Activated CD4-positive, alpha-beta T cell treated with anti-CD3 and anti-CD28 coated beads for 1 hour (primary cell): ENCODE data around the gene C19orf12.
A peak's percentile ranks its signal among the peaks of the same experiment; 100 is the strongest.
"Not testable (repeated sequence)": the region's sequence is repeated elsewhere in the genome, so short reads cannot be mapped to it uniquely, and the experiment has no call there.

Experiments
- DNase-seq: peaks from one replicate; pipeline ENCODE4 v3.0.0-alpha.2; 2020

The C19orf12 gene

DNA sequence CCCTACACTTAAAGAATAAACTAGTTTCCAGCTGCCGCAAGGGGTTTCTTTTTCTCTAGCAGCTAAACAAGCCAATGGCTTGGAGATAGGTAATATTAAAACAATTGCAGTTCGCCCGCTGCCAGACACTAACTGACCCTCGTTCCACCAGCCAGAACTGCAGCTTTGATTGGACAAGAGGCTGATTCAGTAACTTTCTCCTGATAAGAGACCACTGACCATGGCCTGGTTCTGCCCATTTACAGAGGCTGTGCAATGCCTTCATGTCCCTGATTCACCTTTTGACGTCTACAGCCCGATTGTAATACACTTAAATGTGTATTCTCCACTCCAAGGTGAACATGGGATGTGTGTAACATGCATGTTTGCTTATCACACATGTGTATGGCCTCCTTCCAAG, 12.8 kb upstream of the C19orf12 start:
- no peak for DNase-seq

DNA sequence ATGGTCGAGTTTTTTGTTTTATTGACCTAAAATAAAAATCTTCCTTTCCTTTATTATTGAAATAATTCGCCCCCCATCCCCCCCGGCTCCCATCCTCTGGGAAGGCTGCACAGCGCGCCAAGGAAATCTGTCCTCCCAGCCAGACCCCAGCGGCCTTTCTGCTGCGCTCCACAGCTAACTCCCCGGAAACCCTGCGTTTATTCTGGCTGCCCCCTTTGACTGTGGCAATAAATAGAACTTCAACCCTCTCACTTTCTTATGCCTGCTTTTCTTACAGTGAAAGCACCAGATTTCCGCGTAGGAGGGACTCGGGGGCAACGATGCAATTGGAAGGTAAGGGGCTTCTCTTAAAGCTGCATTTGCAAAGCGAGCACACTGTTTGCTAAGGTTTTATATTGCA, 9.7 kb upstream of the C19orf12 start:
- DNase-seq: no peak

DNA sequence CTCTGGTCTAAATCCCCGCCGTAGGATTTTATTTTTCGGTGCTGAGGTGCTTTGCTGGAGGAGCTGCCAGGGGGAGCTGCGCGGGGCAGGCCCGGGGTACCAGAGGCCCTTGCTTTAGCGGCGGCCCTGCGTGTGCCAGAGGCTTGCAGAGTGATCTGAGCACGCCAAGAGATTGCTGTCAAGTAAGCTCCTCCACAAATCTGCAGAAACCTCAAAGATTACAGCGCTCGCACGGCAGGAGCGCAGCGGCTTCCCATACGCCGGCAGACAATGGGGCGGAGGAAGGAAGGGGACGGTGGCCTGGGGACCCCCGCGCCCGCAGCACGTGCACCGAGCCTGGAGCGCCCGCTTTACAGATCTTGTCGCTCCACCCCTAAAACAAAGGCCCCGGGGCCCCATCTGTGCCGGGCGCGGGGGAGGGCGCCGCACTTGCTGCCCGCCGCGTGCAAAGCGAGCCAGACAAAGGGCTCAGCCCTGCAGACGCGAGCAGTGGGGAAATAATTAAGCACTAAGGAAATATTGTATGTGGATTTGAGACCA, 9.1 kb upstream of the C19orf12 start:
- DNase-seq: no peak

DNA sequence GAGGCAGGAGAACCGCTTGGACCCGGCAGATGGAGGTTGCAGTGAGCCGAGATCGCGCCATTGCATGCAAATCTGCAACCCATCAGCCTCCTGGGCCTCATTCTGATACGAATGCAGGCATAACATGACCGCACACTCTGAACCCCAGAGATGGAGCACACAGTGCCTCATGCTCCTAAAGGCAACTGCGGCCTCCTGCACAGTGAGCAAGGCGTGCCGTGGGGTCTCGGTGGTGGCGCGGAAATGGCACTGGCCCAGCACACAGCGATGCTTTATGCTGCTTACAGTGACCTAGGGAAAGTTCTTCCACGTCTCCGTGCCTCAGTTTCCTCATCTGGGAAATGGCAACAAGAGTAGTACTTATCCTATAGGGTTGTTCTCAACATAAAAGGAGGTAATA, 2.0 kb upstream of the C19orf12 start:
- no peak for DNase-seq

DNA sequence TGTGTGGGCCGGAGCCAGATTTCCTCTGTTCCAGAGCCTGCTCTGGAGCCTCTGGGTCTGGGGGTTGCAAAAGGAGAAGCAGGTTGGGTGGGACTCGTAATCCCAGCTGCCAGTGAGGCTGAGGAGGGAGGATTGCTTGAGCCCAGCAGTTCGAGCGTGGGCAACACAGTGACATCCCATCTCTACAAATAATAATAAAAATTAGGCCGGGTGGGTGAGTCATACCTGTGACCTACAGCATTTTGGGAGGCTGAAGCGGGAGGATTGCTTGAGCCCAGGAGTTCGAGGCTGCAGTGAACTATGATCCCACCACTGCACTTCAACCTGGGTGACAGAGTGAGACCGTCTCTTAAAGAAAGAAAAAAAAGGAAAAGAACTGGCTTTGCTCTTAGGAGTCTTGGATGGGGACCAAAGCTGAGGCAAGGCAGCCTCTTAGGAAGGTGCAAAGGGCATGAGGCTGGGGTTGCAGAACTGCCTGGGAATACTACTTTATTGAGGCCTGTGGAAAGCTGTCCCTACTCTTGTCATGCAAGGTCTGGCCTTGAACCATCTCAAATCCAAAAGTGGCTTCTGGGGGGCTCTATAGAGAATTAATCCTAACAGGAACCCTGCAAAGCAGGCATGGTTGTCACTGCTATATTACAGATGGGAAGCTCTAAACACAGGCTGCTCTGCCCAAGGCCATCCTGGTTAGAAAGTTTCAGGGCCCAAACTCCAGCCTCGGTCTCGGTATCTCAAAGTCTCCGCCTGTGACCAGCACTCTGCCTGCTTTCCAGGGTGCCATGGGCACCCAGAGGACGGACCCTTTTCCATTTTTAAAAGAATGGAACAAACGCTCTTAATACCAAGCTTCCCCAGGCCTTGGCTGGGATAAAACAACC, 880 bp upstream of the C19orf12 start:
- no peak for DNase-seq

DNA sequence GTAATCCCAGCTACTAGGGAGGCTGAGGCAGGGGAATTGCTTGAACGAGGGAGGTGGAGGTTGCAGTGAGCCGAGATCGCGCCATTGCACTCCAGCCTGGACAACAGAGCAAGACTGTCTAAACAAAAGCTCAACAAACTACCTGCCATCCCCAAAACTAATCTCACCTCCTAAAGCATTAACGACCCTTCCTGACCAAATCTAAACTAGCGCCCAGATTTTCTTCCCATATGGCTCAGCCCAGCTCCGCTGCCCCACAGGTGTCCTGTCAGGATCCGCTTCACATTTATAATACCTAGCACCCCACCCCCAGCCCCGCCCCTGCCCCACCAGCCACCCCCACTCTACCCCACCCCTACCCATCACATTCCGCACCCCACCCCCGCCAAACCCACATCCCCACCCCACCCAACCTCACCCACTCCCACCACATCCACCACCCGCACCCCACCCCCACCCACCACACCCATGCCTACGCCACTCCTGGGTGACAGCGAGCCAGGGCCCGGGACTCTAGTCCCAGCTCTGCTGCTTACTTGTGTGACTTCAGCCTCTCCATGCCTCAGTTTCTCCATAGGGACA, 599 bp downstream of the C19orf12 start:
- DNase-seq: peak; percentile 23

DNA sequence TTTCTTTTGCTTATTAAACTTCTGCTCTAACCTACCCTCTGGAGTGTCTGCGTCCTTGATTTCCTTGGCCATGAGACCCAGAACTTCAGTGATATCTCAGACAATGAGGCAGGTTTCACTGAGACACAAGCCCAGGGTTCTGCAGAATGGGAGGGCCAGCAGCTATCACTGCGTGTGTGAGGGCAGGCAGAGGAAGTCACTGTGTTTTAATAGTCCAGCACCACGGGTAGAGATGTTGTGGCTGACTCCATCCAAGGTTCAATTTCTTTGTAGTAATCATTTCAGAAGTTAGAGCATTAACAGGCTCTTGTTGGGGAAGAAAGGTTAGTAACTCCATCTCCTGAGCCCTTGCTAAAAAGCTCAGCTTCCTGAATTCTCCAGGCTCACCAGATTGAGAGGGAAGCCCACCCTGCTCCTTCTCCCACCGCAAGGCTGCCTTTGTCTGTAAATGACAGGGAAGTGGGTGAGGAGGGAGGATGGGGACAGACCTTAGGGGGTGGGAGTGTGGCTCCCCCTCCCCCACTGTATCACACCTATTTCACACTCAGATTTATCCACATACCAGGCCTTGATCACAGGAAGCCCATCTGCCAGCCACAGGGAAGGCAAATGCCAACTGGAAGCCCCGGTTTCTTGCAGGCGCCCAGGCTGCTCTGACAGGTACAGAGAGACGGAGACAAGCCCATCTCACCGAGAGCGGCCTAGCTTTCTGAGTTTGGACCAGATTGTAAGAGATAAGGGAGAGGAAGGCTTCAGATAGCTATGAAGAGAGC, 2.1 kb downstream of the C19orf12 start:
- DNase-seq: no peak

DNA sequence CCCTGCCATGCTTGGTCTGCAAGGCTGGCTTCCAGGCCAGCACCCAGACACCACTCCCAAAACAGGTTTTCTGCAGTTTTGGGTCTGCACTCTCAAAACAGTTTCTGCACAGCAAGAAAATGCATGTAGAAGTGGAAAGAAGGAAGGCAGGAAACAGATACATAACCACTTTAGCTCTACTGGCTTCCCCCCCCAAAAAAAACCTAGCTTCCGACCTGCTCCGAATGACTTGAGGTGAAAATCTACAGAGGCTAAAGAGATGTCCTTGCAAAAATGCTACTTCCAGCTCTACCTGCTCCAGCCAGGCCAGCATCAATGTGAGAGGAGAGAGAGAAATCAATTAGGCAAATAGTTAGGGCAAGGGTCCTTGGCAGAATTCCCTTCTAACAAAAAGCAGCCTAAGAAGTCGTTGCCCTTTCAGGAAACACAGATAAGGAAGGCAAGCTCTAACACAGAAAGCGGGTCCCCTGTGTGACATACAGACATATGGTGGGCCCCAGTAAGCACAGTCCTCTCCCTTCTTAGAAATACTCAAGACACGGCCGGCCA, 3.4 kb downstream of the C19orf12 start:
- no peak for DNase-seq

DNA sequence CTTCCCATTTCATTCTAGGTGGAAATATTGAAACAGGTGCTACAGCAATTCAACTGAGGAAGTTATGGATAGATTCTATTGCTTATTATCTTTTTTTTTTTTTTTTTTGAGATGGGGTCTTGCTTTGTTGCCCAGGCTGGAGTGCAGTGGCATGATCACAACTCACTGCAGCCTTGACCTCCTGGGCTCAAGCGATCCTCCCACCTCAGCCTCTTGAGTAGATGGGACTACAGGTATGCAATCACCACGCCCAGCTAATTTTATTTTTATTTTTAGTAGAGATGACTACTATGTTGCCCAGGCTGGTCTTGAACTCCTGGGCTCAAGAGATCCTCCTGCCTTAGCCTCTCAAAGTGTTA, 5.6 kb downstream of the C19orf12 start:
- DNase-seq: not testable (repeated sequence)

DNA sequence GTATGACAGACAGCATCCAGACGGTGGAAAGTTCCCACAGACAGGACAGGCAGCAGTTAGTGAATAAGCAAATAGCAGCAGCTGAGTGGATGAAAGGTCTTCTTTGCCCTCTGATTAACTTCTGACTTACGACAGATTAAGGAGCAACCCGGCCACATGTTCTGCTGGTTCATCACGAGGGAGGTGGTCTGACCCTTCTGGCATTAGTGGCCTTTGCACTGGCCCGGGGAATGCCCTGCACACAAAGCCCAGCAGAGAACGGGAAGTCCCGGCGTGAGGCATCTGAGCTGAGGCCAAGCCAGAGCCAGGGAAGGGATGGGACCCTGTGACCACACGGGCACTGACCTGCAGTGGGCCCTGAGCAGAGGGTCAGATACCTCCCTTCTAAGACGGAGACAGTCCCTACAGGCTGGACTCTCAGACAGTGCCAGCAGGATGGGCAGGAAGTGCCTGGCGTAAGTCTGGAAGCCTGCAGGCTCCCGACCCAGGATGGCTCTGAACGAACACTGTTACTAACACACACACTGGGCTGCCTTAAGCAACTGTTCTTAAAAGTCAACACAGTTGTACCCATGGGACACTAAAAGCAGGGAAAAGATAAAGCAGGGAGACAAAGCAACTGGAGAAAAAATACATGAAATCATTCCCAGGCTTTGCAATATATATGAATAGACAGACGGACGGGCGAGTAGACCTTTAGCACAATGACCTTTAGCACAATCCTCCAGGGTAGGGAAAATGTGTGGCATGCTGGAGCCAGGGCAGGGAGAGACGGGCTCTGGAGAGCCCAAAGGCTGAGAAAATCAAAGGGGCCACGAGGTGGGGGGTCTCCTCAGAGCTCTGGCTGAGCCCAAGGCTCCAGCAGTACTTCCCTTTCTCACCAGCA, 6.3 kb downstream of the C19orf12 start:
- DNase-seq: no peak

DNA sequence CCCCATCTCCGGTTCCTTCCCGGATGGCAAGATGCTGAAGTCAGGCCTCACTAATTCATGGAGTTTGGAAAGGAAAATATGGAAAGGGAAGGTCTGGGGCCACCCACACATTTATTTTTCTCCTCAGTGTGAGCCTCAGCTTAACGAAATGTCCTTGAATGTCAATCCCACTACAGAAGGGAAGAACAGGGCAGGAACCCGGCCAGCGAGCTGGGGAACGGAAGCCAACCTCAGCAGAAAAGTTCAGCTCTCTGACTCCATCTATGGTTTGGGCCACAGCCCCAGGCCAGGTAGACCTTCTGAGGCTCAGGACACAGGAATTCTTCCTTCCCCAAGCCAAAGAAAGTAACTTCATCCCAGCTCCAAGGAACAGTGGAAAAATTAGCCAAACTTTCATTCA, 8.4 kb downstream of the C19orf12 start:
- no peak for DNase-seq

DNA sequence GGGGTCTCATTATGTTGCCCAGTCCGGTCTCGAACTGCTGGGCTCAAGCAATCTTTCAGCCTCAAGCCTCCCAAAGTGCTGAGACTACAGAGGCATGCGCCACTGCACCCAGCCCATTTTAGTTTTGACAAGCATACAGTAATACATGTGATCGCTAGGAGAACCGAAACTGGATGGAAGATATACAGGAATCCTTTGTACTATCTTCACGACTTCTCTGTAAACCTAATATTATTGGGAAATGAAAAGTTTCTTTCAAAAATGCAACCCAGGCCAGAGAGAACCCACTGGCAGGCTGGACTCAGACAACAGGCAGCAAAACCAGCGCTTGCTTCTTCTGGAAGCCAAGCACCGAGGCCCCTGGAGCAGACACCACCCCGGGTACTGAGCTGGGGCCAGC, 9.4 kb downstream of the C19orf12 start:
- DNase-seq: no peak

DNA sequence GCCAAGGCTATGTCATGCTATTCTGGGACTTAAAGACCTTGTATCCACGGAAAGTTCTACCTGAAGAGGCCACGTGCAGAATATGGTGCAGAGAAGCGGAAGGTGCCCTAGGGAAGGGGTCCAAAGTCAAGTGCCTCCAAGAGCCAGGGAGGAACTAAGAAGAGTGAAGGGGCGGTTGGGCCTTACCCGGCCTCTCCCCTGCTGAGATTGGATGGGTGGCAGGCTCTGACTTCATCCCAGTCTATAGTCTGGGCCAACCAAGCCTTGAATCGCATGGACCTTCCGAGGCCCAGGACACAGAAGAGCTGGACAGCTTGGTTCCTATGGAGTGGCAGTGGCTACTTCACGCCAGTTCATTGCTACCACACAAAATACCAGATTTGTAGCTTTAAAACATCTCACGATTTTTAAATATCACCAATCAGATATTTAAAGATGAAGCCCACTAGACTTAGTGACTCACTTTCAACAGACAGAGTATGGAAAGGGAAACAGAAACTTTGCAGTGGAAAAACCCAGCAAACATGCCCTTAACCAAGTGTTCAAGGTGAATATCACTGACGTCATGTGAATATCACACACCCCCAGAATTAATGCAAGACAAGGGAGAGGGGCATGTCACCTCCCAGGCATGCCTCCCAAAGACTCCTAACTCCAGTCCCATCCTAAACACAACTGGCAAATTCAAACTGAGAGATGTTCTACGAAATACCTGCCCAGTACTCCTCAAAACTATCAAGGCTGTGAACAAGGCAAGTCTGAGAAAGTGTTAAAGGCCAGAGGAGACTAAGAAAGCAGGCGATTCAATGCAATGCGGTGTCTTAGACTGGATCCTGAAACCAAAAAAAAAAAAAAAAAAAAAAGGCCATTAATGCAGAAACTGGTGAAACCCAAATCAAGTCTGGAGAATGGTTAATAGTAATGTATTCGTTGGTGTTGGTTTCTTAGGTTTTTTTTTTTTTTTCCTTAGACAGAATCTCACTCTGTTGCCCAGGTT, 10.2 kb downstream of the C19orf12 start:
- no peak for DNase-seq

DNA sequence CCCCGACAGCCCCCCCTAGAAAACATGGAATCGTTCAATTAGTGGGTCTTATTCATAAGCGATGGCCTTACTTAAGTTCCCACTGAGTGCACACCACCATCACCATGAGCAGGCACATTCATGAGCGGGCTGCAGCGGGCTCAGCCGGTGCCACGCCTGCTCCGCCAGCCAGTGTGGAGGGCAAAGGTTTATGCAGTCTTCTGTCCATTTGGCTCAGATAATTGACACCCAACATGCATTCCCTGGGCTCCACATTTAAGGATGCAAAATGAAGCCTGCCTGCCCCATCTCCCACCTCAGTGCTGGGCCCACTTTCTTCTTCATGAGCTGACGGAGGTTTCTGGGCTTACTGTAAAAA, 12.1 kb downstream of the C19orf12 start:
- DNase-seq: no peak

DNA sequence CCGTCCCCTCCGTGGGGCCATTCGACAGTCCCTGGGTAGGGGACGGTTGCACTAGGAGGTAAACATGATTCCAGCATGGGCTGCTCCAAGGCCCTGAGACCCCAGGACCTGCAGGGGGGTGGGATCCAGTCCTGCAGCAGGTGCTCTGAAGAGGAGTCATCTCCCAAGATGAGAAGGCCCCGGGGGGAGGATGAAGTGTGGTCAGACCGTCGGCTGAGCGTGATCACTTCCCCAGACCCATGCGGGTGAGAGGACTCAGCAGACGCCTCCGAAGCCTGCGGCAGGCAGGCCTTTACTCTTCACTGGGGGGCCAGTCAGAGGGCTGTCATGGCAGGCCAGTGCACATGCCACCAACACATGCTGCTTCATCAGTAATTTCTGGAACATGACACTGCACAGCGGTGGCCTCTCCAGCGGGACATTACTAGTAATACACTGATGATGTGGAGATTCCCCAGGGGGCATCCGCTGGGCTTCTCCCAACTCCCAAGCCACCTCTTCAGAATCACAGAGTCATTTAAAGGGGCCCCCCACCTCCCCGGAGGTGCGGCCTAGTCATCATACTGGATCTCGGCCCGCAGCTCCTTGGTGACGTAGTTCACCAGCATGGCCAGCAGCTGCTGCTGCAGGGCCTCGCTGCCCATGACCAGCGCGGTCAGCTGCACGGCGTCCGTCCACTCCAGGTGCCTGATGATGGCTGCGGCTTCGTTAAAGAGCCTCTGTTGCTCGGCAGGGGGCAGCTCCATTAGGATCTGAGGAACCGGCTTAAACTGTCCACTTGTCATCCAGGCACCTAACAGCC, 12.7 kb downstream of the C19orf12 start:
- DNase-seq: no peak

DNA sequence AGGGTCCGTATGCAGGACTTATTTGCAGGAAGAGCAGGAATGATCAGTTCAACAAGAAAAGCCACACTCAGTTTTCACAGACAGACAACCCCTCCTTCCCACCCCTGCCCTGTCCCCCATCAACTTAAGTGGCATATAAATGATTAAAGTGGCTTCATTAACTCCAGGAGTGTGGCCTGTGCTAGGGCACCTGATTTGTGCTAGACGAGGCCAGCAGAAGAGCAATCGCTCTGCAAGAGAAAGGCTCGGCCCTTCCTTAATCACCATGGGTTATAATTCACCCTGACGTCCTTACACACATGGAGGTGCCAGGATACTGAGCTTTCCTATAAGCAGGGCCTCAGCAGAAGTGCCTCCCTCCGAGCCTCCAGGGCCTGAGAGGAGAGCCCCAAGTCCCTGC, 14.6 kb downstream of the C19orf12 start:
- no peak for DNase-seq

DNA sequence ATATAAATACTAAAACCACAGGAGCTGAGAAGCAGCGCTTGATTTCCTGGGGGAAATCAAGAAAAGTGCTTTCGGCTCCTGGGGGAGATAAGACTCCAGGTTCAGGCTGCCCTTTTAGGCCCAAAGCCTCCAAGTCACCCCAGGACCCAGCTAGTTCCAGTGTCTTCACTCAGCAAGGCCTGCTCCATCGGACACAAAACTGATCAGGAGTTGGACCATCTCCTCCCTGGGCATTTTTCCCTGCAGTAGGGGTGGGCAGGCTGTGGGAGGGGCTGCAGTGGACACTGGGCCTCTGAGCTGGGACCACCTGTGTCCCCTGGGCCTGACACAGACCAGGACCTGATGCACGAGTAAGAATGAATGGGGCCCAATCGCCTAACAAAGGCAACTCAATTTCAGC, 15.2 kb downstream of the C19orf12 start:
- DNase-seq: no peak

DNA sequence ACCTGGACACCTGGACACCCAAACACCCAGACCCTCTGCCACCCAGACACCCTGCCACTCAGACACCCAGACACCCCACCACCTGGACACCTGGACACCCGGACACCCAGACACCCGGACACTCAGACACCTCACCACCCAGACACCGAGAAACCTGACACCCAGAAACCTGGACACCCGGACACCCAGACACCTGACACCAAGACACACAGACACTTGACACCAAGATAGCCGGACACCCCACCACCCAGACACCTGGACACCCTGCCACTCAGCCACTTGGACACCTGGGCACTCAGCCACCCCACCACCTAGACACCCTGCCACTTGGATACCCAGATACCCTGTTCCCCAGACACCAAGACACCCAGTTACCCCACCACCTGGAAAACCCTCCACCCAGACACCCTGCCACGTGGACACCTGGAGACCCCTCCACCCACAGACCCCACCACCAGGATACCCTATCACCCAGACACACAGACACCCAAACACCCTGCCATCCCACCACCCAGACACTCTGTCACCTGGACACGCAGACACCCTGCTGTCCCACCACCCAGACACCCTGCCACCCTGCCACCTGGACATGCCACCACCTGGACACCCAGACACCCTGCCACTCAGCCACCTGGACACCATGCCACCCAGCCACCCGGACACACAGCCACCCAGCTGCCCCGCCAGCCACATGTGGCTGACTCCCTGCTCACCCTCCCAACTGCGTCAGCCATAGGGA, 17.4 kb downstream of the C19orf12 start:
- no peak for DNase-seq

DNA sequence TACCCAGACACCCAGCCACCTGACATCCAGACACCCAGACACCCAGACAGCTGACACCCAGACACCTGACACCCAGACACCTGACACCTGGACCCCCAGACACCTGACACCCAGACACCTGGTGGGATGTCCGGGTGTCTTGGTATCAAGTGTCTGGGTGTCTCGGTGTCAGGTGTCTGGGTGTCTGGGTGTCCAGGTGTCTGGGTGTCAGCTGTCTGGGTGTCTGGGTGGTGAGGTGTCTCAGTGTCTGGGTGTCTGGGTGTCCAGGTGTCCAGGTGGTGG, 18.6 kb downstream of the C19orf12 start:
- no peak for DNase-seq
